GM23338 (cell line): ENCODE results near the gene OVAAL. TPM values are rescaled to one million over a fixed set of nuclear protein-coding genes. Genes with fewer than 3 reads are reported as not detected.

Experiments
- ATAC-seq: fragments of 200-7000 bp; cut with Tn5 transposase; 3 replicates; pipeline ENCODE4 v1.9.1; 2020
- DNase-seq: peaks from one replicate; pipeline ENCODE4 v3.0.0-alpha.2; 2015; ENCODE audit warnings: low spot score
- H2AFZ ChIP-seq: fragments of 200-600 bp; sonication (generic); 2 replicates; pipeline ENCODE4 v1.8.0; 2016; ENCODE audit warnings: antibody characterized with exemption, mild to moderate bottlenecking, moderate library complexity
- H3F3A ChIP-seq: fragments of 200-600 bp; sonication (generic); replicated peaks from 2 replicates; pipeline ENCODE4 v1.8.0; 2017; ENCODE audit warnings: antibody characterized with exemption, mixed run types, low read depth
- H3K27ac ChIP-seq: fragments of 200-600 bp; sonication (generic); 2 replicates; pipeline ENCODE4 v1.6.1; 2016; ENCODE audit warnings: low read depth
- H3K27me3 ChIP-seq: fragments of 200-600 bp; sonication (generic); 2 replicates; pipeline ENCODE4 v1.8.0; 2016; ENCODE audit warnings: mild to moderate bottlenecking, mixed run types, moderate library complexity; ENCODE audit not compliant: insufficient read depth
- H3K36me3 ChIP-seq: fragments of 200-600 bp; sonication (generic); 2 replicates; pipeline ENCODE4 v1.8.0; 2016; ENCODE audit warnings: mild to moderate bottlenecking; ENCODE audit not compliant: insufficient read depth
- H3K4me1 ChIP-seq: fragments of 200-600 bp; sonication (generic); 2 replicates; pipeline ENCODE4 v1.8.0; 2016; ENCODE audit warnings: mild to moderate bottlenecking, moderate library complexity; ENCODE audit not compliant: insufficient read depth
- H3K4me2 ChIP-seq: fragments of 200-600 bp; sonication (generic); 2 replicates; pipeline ENCODE4 v1.7.1; 2017; ENCODE audit warnings: mixed run types
- H3K4me3 ChIP-seq: fragments of 200-600 bp; sonication (generic); 2 replicates; pipeline ENCODE4 v1.6.1; 2016; ENCODE audit warnings: mixed run types
- H3K79me2 ChIP-seq: fragments of 200-600 bp; sonication (generic); replicated peaks from 2 replicates; pipeline ENCODE4 v1.8.0; 2017; ENCODE audit warnings: mild to moderate bottlenecking; ENCODE audit not compliant: insufficient read depth
- H3K9me2 ChIP-seq: fragments of 200-600 bp; sonication (generic); 2 replicates; pipeline ENCODE4 v1.8.0; 2017; ENCODE audit not compliant: insufficient read depth
- H4K20me1 ChIP-seq: fragments of 200-600 bp; sonication (generic); replicated peaks from 2 replicates; pipeline ENCODE4 v1.8.0; 2017; ENCODE audit warnings: mild to moderate bottlenecking; ENCODE audit not compliant: insufficient read depth
- H3K27ac Mint-ChIP-seq: 2 replicates; pipeline ENCODE4 v1.8.0; 2020; ENCODE audit warnings: inconsistent platforms, mild to moderate bottlenecking, moderate library complexity, mixed read lengths
- H3K27me3 Mint-ChIP-seq: 3 replicates; pipeline ENCODE4 v1.8.0; 2022; ENCODE audit warnings: low read depth, mild to moderate bottlenecking, moderate library complexity, mixed read lengths, inconsistent platforms; ENCODE audit not compliant: insufficient read depth, poor library complexity
- H3K36me3 Mint-ChIP-seq: 3 replicates; pipeline ENCODE4 v1.8.0; 2021; ENCODE audit warnings: low read depth, mild to moderate bottlenecking, inconsistent platforms, moderate library complexity, mixed read lengths
- H3K4me1 Mint-ChIP-seq: 3 replicates; pipeline ENCODE4 v1.8.0; 2020; ENCODE audit warnings: mild to moderate bottlenecking, inconsistent platforms, mixed read lengths
- H3K4me3 Mint-ChIP-seq: 3 replicates; pipeline ENCODE4 v1.8.0; 2021; ENCODE audit warnings: moderate library complexity, mild to moderate bottlenecking, inconsistent platforms, mixed read lengths
- H3K9me3 Mint-ChIP-seq: 3 replicates; pipeline ENCODE4 v1.8.0; 2020; ENCODE audit warnings: moderate library complexity, mild to moderate bottlenecking, inconsistent platforms, mixed read lengths
- EZH2 ChIP-seq: fragments of 200-600 bp; sonication (generic); IDR thresholded peaks from one replicate; pipeline ENCODE4 v1.8.0; 2017; ENCODE audit warnings: antibody characterized with exemption, mild to moderate bottlenecking, low read depth; ENCODE audit not compliant: unreplicated experiment
- EZH2phosphoT487 ChIP-seq: fragments of 200-600 bp; sonication (generic); IDR thresholded peaks from one replicate; pipeline ENCODE4 v1.8.1; 2018; ENCODE audit warnings: antibody characterized with exemption; ENCODE audit not compliant: unreplicated experiment
- JUNB ChIP-seq: IDR thresholded peaks from one replicate; pipeline ENCODE4 v1.6.1; 2016; ENCODE audit warnings: antibody characterized with exemption; ENCODE audit not compliant: unreplicated experiment
- POLR2AphosphoS5 ChIP-seq: IDR thresholded peaks from 2 replicates; pipeline ENCODE4 v1.6.1; 2016; ENCODE audit warnings: antibody characterized with exemption, low read depth
- STAT1 ChIP-seq: IDR thresholded peaks from one replicate; pipeline ENCODE4 v1.6.1; 2016; ENCODE audit warnings: antibody characterized with exemption; ENCODE audit not compliant: unreplicated experiment
- ZNF114 ChIP-seq: fragments of 250-450 bp; sonication (Bioruptor Pico); IDR thresholded peaks from 2 replicates; pipeline ENCODE4 v1.5.0; 2020; ENCODE audit warnings: mild to moderate bottlenecking, moderate library complexity
- ZNF331 ChIP-seq: fragments of 250-450 bp; sonication (Bioruptor Pico); IDR thresholded peaks from 2 replicates; pipeline ENCODE4 v1.5.0; 2020; ENCODE audit warnings: low read depth, mild to moderate bottlenecking, moderate library complexity
- polyA plus RNA-seq: library from polyadenylated mRNA; unstranded; fragments of >200 nt; fragmentation: Nextera tagmentation; extraction: Ambion mirVana; gene quantifications from 2 replicates; pipeline ENCODE4 v1.2.1, GENCODE V29; 2016
- total RNA-seq: library from RNA; depleted of rRNA; stranded (reverse); fragments of >200 nt; shearing (Covaris generic); gene quantifications from 2 replicates; pipeline ENCODE4 v1.2.3, GENCODE V29; 2014
- TF ChIP-seq, protein P1 (sequence below): IDR thresholded peaks from 2 replicates; pipeline ENCODE4 v1.6.1; 2016; ENCODE audit warnings: antibody characterized with exemption
- TF ChIP-seq, protein P2 (sequence below): fragments of 250-450 bp; sonication (Bioruptor Pico); IDR thresholded peaks from 2 replicates; pipeline ENCODE4 v1.5.0; 2020; ENCODE audit warnings: mild to moderate bottlenecking, moderate library complexity

OVAAL gene
- total and polyA plus RNA-seq, 2 experiments from 2014 or later: not detected

DNA sequence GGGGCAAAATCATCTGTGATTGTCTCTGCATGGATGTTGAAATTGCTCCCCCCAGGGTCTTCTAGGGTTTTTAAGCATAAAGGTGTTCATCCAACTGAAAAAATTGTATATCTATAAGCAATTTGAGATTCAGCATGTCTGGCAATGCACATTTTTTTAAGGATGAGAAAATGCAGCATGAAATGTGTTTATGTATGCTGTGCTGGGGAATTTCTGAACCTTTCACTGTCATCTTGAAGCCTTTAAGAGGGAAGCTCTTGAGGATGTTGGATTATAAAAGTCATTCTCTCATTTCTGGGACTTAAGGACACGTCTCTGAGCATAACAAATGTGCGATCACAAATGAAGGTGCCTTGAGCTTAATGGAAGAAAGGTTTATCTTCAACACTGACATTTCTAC, 9.4 kb downstream of the OVAAL start:
- Histone ChIP-seq H3K79me2 (no peaks in the 10 kb centered on the region), H3K36me3 (no peaks in the 10 kb centered on the region), H3K4me3 (no peak overlapping the region), H3K27ac (no peak overlapping the region), H3K9me2 (peaks cover 16% of the 10 kb centered on the region; the same call in 1 of the 2 replicates), H3K27me3 (no peaks in the 10 kb centered on the region), H3K4me2 (no peak overlapping the region), H2AFZ (no peak overlapping the region), H3K4me1 (no peaks in the 10 kb centered on the region), H3F3A (no peaks in the 10 kb centered on the region), H4K20me1 (no peaks in the 10 kb centered on the region)
- DNase-seq (no peak), ATAC-seq (no peak)
- H3K9me3 Mint-ChIP-seq: no peaks in the 10 kb centered on the region
- no peak overlapping the region for H3K27ac Mint-ChIP-seq
- TF ChIP-seq ZNF114 (CRISPR knock-in tag): no peak
- no peak for TF ChIP-seq JUNB
- TF ChIP-seq ZNF331: no peak
- TF ChIP-seq, protein P1, sequence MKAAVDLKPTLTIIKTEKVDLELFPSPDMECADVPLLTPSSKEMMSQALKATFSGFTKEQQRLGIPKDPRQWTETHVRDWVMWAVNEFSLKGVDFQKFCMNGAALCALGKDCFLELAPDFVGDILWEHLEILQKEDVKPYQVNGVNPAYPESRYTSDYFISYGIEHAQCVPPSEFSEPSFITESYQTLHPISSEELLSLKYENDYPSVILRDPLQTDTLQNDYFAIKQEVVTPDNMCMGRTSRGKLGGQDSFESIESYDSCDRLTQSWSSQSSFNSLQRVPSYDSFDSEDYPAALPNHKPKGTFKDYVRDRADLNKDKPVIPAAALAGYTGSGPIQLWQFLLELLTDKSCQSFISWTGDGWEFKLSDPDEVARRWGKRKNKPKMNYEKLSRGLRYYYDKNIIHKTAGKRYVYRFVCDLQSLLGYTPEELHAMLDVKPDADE: no peak
- TF ChIP-seq STAT1: no peak
- TF ChIP-seq POLR2AphosphoS5: no peak
- TF ChIP-seq EZH2phosphoT487: no peak
- no peak for TF ChIP-seq EZH2
- TF ChIP-seq, protein P2, sequence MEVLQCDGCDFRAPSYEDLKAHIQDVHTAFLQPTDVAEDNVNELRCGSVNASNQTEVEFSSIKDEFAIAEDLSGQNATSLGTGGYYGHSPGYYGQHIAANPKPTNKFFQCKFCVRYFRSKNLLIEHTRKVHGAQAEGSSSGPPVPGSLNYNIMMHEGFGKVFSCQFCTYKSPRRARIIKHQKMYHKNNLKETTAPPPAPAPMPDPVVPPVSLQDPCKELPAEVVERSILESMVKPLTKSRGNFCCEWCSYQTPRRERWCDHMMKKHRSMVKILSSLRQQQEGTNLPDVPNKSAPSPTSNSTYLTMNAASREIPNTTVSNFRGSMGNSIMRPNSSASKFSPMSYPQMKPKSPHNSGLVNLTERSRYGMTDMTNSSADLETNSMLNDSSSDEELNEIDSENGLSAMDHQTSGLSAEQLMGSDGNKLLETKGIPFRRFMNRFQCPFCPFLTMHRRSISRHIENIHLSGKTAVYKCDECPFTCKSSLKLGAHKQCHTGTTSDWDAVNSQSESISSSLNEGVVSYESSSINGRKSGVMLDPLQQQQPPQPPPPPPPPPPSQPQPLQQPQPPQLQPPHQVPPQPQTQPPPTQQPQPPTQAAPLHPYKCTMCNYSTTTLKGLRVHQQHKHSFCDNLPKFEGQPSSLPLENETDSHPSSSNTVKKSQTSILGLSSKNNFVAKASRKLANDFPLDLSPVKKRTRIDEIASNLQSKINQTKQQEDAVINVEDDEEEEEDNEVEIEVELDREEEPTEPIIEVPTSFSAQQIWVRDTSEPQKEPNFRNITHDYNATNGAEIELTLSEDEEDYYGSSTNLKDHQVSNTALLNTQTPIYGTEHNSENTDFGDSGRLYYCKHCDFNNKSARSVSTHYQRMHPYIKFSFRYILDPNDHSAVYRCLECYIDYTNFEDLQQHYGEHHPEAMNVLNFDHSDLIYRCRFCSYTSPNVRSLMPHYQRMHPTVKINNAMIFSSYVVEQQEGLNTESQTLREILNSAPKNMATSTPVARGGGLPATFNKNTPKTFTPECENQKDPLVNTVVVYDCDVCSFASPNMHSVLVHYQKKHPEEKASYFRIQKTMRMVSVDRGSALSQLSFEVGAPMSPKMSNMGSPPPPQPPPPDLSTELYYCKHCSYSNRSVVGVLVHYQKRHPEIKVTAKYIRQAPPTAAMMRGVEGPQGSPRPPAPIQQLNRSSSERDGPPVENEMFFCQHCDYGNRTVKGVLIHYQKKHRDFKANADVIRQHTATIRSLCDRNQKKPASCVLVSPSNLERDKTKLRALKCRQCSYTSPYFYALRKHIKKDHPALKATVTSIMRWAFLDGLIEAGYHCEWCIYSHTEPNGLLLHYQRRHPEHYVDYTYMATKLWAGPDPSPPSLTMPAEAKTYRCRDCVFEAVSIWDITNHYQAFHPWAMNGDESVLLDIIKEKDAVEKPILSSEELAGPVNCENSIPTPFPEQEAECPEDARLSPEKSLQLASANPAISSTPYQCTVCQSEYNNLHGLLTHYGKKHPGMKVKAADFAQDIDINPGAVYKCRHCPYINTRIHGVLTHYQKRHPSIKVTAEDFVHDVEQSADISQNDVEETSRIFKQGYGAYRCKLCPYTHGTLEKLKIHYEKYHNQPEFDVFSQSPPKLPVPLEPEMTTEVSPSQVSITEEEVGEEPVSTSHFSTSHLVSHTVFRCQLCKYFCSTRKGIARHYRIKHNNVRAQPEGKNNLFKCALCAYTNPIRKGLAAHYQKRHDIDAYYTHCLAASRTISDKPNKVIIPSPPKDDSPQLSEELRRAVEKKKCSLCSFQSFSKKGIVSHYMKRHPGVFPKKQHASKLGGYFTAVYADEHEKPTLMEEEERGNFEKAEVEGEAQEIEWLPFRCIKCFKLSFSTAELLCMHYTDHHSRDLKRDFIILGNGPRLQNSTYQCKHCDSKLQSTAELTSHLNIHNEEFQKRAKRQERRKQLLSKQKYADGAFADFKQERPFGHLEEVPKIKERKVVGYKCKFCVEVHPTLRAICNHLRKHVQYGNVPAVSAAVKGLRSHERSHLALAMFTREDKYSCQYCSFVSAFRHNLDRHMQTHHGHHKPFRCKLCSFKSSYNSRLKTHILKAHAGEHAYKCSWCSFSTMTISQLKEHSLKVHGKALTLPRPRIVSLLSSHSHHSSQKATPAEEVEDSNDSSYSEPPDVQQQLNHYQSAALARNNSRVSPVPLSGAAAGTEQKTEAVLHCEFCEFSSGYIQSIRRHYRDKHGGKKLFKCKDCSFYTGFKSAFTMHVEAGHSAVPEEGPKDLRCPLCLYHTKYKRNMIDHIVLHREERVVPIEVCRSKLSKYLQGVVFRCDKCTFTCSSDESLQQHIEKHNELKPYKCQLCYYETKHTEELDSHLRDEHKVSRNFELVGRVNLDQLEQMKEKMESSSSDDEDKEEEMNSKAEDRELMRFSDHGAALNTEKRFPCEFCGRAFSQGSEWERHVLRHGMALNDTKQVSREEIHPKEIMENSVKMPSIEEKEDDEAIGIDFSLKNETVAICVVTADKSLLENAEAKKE (CRISPR knock-in tag): no peak
- H3K4me3 Mint-ChIP-seq: no peak overlapping the region
- H3K27me3 Mint-ChIP-seq: no peaks in the 10 kb centered on the region
- H3K36me3 Mint-ChIP-seq: no peaks in the 10 kb centered on the region
- peaks cover under 1% of the 10 kb centered on the region; the same call in 2 of the 3 replicates for H3K4me1 Mint-ChIP-seq
